HG03565 (cell line): ENCODE data around the gene PIP4K2C.
"Not testable (repeated sequence)": the region's sequence is repeated elsewhere in the genome, so short reads cannot be mapped to it uniquely, and the experiment has no call there.

Source experiments
- ATAC-seq: cut with Tn5 transposase; IDR thresholded peaks from one replicate; pipeline ENCODE4 v1.9.1; 2021; ENCODE audit warnings: mild to moderate bottlenecking, moderate library complexity; ENCODE audit not compliant: unreplicated experiment

The PIP4K2C gene

GRCh38 chr12:57584050-57584449 is 6.9 kb upstream of the PIP4K2C start:
- ATAC-seq, result no peak

- no peak for ATAC-seq
These were observed 6.3 kb upstream of the PIP4K2C start for GRCh38 chr12:57584690-57585089.

GRCh38 chr12:57585156-57585555 is 5.8 kb upstream of the PIP4K2C start:
- no peak for ATAC-seq

- ATAC-seq, result no peak
These were observed 4.9 kb upstream of the PIP4K2C start for GRCh38 chr12:57586128-57586527.

GRCh38 chr12:57586832-57587429 is 4.1 kb upstream of the PIP4K2C start:
- ATAC-seq, result no peak

- not testable (repeated sequence) for ATAC-seq
These were observed 1.9 kb upstream of the PIP4K2C start for GRCh38 chr12:57588951-57589610.

- ATAC-seq, result no peak
These were observed 521 bp upstream of the PIP4K2C start for GRCh38 chr12:57590479-57590863.

GRCh38 chr12:57591782-57592325 is 862 bp downstream of the PIP4K2C start:
- no peak for ATAC-seq

- ATAC-seq, result no peak
These were observed 1.7 kb downstream of the PIP4K2C start for GRCh38 chr12:57592551-57593165.

GRCh38 chr12:57593187-57593586 is 2.2 kb downstream of the PIP4K2C start:
- ATAC-seq, result no peak

- no peak for ATAC-seq
These were observed 9.4 kb downstream of the PIP4K2C start for GRCh38 chr12:57600395-57600794.

GRCh38 chr12:57602544-57602943 is 11.6 kb downstream of the PIP4K2C start:
- ATAC-seq, result no peak

- ATAC-seq, result no peak
These were observed 12.3 kb downstream of the PIP4K2C start for GRCh38 chr12:57603324-57603723.

- ATAC-seq, result no peak
These were observed 12.9 kb downstream of the PIP4K2C start for GRCh38 chr12:57603815-57604453.

- no peak for ATAC-seq
These were observed 13.5 kb downstream of the PIP4K2C start, which contains the start of gene DTX3 for GRCh38 chr12:57604454-57604991. DTX3 (plus strand) TSS chr12:57604824; CDS start chr12:57606518, 1,694 bp downstream.

GRCh38 chr12:57604992-57605810 is 14.2 kb downstream of the PIP4K2C start:
- ATAC-seq, result no peak

GRCh38 chr12:57605811-57606311 is 14.9 kb downstream of the PIP4K2C start:
- ATAC-seq, result no peak

GRCh38 chr12:57606399-57606798 is 15.4 kb downstream of the PIP4K2C start:
- no peak for ATAC-seq

GRCh38 chr12:57606821-57607220 is 15.8 kb downstream of the PIP4K2C start:
- no peak for ATAC-seq
